T-helper 9 cell (primary cell): ENCODE data around the gene PPIL3.

Source experiments
- DNase-seq: peaks from one replicate; pipeline ENCODE4 v3.0.0-alpha.2; 2020

Gene PPIL3

DNA sequence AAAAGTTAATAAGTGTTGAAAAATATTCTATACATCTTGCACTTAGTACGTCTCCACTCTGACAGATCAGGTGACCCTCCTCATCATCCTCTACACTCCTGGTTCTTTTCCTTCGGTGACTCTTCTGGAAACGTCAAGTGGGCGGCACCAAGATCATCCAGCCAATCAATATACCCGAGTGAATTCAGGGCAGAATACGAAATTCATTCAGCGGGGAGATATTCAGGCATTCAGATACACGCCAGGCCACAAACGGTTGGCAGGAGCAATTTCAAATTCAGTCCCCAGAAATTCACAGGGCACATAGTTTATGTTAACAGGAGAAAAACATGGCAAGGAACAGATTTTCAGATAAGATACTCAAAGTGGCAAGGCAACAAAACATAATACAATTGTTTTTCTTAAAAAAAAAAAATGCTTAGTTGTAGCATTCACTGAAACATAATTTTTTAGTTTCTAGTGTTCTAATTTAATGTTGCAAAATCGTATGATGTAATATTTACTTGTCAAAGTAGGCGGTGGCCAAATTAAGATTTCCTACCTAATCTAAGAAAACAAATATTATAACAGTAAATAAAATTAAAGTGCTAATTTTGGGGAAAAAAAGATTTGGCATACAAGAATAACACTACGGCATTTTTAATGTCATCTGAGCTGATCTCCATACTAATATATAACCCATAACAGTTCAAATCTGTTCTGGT lies 28.6 kb downstream of the PPIL3 start:
- no peak for DNase-seq

GRCh38 chr2:200856806-200857205 lies 32.1 kb downstream of the PPIL3 start:
- DNase-seq: no peak

GRCh38 chr2:200852605-200853004 lies 36.3 kb downstream of the PPIL3 start:
- no peak for DNase-seq

DNA sequence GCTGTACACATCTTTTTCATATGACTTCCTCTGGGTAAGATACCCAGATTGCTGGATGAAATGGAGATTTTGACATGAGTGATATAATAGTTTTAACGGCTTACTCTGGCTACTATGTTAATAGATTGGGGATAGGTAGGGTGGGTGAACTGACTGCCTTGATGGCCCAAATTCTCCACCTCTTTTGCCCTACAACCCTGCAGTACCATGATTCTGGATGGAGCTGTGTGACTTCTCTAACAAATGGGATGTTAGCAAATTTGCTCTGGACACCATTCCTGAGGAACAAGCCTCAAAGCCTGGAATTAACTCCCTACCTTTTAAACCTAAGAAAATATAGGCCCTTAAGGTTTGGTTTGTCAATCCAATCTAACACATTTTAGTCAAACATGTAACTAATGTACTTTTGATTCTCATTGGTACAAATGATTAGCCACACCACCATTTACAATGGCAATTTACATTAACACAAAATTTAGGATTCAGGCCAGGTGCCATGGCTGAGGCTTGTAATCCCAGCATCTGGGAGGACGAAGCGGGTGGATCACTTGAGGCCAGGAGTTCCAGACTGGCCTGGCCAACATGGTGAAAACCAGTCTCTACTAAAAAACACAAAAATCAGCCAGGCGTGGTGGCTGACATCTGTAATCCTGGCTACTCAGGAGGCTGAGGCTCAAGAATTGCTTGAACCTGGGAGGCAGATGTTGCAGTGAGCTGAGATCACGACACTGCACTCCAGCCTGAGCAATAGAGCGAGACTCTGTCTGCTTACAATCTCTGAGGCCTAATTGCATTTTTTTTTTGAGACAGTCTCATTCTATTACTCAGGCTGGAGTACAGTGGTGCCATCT lies 37.3 kb downstream of the PPIL3 start:
- no peak for DNase-seq

DNA sequence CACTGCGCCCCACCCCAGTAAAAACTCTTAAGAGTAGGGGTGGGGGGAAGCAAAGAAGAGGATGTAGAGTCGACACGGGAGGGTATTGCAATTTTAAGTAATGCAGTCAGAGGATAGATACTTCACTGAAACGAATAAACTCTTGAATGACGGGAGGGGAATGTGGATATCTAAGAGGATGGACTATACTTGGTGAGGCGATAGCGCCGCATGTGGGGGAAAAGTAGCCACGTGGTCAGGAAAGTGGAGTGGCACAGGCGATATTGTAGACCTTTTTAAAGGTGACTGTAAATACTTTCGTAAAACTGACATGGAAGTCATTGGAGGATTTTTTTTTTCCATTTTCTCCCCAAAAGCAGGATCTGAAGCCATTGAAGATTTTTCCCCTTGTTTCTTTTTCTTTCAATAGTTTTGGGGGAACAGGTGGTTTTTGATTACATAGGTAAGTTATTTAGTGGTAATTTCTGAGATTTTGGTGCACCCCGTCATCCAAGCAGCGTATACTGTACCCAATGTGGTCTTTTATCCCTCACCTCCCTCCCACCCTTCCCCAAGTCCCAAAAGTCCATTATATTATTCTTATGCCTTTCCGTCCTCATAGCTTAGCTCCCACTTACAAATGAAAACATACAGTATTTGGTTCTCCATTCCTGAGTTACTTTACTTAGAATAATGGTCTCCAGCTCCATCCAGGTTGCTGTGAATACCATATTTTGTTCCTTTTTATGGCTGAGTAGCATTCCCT lies 38.2 kb downstream of the PPIL3 start:
- no peak for DNase-seq

GRCh38 chr2:200847939-200848338 lies 40.9 kb downstream of the PPIL3 start:
- no peak for DNase-seq

DNA sequence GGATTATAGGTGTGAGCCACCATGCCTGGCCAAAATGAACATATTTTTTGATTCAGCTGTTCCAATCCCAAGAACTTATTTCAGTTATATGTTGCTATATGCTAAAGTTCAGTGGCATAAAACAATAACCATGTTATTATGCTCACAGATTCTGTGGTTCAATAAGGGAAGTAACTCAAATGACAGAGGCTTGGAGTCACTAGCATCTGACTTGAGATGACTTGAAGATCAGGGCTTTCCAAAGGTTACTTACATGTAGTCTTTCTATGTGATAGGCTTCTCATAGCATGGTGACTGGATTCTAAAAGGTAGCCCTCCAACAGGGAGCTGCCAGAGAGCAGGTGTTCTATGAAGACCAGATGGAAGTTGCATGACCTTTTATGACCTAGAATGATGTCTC lies 41.6 kb downstream of the PPIL3 start:
- no peak for DNase-seq

DNA sequence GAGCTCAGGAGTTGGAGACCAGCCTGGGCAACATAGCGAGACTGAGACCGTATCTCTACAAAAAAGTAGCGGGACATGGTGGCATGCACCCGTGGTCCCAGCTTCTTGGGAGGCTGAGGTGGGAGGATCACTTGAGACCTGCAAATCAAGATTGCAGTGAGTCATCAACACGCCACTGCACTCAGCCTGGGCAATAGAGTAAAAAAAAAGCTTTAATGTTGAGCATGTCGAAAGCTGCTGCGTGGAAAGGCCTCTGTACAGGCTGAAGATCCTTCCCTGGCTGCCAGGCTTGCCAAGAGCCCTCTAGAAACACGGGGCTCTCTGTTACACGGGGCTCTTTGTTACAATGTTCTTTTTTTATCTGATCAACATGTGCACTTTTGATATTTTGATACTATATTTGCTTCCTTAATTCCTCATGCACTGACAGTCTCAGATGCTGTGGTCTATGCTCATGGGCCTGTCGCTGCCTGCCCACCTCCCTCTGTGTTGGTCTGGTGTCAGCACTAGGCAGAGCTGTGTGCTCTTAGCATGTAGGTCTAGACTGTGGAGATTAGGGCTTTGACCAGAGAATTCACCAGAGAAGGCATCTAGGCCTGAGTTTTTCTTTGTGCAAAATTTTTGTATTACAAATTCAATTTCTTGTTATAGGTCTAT lies 43.1 kb downstream of the PPIL3 start:
- DNase-seq: no peak

GRCh38 chr2:200845194-200845593 lies 43.7 kb downstream of the PPIL3 start:
- DNase-seq: no peak

DNA sequence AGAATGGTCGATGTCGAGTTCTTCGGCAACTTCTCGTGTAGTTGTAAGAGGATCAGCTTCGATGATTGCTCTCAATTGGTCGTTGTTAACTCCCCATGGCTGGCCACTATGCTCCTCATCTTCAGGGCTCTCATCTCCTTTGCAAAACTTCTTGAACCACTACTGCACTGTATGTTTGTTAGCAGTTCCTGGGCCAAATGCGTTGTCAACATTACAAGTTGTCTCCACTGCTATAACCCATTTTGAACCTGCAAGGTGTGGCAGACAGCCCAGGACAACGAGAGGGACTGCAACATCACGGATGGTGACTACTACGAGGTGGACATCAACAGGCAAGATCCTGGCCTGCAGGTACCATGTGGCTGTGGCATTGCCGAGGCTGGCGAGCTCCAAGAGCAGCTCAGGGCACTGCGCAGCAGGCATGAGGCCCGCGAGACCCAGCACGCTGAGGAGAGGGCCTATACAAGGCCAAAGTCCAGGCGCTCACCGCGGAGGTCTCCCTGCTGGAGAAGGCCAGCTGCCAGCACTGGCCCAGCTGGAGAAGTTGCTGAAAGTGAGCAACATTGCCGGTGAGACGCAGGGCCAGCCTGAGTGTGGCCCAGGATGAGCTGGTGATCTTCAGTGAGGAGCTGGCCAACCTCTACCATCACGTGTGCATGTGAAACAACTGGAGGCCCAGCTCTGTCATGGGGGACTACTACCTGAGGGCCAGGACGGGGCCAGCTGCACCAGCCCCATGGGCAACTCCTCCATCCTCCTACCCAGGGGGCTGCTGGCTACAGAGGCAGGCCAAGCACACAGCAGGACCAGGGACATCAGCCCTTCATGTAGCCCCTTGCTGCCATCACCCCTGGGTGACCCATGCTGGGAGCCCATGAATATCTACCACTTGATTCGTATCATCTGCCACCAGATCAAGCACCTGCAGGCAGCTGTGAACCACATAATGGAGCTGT lies 44.6 kb downstream of the PPIL3 start:
- DNase-seq: no peak

- no peak for DNase-seq
These were observed 49.4 kb downstream of the PPIL3 start for GRCh38 chr2:200839513-200839912.

DNA sequence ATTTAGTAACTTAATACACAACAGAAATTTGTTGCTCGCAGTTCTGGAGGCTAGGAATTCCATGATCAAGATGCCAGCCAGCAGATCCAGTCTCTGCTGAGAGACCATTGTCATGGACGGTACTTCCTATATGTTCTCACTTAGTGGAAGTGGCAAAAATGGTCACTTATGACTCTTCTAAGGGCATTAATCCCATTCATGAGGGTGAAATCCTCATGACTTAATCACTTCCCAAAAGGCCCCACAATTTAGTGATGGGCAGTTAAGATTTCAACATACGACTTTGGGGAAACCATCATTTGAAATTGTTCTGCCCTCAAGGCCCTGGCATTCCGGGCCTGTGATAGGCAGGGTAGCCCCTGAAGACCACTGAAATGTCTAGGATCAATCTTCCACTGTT lies 54.2 kb downstream of the PPIL3 start:
- DNase-seq: no peak

DNA sequence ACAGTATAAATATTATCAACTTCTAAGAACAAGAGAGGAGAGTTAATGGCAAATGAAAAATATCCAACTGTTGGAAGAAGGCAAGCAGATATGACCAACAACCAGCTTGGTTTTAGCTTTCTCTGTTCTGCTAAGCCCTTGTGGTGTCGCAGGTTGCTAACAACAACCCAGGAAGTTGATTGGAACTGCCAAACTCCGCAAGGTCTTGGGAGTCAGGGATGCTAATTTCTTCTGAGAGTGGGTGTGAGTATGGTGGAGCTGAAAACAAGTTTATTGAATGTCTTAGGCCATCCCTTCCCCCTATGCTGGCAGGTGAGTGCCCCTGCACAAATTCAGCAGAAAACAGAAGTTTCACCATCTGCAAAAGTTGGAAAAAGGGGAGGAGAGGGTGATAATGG lies 59.6 kb downstream of the PPIL3 start:
- DNase-seq: no peak

GRCh38 chr2:200828572-200829257 lies 60.2 kb downstream of the PPIL3 start:
- DNase-seq: no peak

DNA sequence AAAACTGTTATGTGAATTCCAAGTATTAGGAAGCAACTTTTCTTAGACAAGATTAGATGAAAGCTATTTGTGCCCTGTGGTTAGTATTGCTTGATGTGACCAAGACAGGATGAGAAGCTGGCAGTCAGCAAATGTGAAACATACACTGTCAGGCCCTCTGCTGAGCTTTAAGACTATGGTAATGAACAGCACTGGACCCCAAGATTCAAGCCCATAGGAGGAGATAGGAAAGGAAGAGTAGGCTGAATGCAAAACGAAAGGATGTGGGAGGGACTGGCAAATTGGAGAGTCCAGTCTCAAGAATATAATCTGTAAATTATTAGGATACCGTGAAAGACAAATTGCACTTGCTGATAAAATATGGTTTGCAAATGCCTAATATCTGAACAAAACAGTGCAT lies 60.8 kb downstream of the PPIL3 start:
- DNase-seq: no peak

DNA sequence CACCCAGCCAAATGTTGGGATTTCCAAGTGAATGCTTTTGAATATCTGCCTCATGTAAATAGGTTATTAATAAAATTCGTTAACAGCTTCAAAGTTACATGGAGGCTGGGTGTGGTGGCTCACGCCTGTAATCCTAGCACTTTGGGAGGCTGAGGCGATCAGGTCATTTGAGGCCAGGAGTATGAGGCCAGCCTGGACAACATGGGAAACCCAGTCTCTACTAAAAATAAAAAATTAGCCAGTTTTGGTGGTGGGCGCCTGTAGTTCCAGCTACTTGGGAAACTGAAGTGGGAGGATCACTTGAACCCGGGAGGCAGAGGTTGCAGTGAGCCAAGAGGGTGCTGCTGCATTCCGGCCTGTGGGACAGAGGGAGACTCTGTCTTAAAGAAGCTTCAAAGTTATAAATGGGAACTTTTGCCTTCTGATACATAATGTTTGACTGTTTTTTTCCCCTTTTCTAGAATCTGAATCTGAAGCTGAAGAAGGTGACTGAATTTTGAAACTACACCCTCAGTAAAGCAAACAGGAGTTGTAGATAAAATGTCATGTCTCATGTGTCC lies 67.1 kb downstream of the PPIL3 start:
- DNase-seq: no peak
